GM12801 (cell line): ENCODE data around the gene HSD17B12.

Experiments used
- TF ChIP-seq, protein P1 (sequence below): IDR thresholded peaks from one replicate; pipeline ENCODE4 v1.5.1; 2011; ENCODE audit warnings: control low read depth; ENCODE audit not compliant: insufficient read length; ENCODE audit errors: extremely low read depth

HSD17B12 gene

DNA sequence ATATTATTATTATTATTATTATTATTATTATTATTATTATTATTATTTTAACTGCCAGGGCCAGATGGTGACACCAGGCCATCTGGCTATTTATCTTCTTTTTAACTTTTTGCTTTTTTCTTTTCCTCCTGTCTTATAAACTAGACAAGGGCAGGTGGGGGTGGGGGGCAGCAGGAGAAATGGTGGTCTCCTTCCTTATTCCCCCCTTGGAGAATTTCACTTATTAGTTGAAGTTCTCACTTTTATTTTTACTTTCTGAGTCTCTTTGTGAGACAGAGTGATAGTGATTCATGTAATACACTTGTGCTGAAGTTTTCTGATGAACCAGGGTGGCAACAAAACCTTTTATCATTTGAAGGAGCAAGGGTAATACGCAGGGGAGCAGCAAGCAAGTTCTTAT, 103.8 kb downstream of the HSD17B12 start:
- TF ChIP-seq, protein P1, sequence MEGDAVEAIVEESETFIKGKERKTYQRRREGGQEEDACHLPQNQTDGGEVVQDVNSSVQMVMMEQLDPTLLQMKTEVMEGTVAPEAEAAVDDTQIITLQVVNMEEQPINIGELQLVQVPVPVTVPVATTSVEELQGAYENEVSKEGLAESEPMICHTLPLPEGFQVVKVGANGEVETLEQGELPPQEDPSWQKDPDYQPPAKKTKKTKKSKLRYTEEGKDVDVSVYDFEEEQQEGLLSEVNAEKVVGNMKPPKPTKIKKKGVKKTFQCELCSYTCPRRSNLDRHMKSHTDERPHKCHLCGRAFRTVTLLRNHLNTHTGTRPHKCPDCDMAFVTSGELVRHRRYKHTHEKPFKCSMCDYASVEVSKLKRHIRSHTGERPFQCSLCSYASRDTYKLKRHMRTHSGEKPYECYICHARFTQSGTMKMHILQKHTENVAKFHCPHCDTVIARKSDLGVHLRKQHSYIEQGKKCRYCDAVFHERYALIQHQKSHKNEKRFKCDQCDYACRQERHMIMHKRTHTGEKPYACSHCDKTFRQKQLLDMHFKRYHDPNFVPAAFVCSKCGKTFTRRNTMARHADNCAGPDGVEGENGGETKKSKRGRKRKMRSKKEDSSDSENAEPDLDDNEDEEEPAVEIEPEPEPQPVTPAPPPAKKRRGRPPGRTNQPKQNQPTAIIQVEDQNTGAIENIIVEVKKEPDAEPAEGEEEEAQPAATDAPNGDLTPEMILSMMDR, result no peak

DNA sequence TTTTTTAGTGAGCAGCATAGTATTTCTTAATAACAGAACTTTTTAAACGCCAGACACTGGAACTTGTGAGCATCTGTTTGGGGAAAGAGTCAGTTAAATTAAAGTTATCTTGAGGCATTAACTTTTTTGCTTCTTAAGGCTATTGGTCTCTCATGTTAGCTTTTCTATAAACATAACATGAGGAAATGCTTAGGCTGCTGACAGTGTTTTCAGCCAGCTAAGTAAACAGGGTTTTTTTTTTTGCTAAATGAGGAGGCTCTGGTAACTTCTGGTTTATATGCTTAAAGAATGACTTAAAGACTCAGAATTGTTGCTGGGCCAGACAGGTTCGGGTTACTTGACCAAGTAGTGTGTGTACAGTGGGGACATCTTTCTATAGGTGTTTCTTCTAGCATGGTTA, 104.3 kb downstream of the HSD17B12 start:
- TF ChIP-seq, protein P1, result no peak

DNA sequence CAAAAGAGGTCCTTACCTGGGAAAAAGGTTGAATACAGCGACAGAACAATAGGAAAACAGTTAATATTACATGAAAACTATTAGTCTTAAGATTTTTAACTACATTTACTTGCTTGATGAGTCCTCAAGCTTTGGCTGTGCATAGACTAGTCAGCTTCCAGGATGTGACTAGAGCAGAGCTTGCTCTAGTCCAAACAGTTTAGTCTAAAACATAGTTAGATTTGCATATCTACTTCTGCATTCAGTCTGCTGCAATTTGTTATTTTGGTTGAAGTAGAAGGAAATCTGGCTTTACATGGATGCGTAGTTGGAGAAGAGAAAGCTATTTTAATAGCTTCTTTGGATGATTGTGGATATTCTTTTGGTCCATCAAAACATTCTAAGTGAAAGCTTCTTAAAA, 104.8 kb downstream of the HSD17B12 start:
- TF ChIP-seq, protein P1, result no peak

DNA sequence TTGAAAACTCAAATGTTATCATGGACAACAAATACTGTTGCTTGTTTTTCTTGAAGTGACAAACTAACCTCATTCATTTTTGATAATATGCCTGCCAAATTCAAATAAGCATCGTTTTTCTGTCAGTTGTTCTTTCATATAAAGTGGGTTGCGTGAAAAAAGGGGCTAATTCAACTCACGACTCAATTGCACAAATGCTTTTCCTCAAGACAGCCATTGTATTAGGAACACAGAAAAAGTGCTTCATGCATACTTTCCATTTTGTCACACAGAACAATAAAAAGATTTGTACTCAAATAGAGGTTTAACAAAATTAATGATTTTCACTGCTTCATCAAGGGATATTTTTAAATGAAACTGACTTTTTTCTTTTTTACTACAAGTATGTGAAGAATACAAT, 105.5 kb downstream of the HSD17B12 start:
- TF ChIP-seq, protein P1, result no peak

DNA sequence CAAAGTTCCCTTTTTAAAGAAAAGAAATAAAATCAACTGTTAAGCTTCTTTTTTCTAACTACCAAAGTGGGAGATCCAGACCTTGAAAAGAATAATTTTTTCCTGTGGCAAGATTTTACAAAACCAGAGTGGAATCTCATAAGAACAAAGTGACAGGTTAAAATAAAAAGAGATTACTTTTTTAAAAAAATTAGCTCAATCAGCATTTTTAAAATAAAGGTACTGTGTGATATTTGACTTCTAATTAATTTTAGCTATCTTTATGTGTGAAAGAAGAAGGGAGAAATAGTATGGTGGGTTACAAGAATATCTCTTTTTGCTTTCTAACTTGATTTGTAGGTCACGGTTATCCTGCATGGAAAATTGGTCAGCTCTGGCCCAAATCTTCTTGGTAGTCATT, 107.3 kb downstream of the HSD17B12 start:
- TF ChIP-seq, protein P1, result no peak

DNA sequence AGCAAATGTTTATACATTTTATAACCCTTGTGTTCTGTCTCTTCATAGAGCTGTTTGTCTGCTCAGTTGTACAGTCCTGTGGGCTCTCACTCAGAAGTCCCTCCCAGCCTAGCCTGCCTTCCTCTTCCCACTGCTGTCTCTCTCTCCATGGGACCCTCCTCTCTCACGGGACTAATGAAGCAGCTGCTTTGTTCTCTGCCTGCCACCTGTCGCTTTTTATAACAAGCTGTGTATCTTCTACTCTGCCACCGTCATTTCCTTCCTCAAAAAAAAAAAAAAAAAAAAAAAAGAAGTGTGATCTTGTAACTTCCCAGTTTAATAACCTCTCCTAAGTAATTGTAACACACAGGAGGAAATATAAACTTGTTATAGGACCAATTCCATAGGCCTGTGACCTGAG, 107.9 kb downstream of the HSD17B12 start:
- TF ChIP-seq, protein P1, result no peak

DNA sequence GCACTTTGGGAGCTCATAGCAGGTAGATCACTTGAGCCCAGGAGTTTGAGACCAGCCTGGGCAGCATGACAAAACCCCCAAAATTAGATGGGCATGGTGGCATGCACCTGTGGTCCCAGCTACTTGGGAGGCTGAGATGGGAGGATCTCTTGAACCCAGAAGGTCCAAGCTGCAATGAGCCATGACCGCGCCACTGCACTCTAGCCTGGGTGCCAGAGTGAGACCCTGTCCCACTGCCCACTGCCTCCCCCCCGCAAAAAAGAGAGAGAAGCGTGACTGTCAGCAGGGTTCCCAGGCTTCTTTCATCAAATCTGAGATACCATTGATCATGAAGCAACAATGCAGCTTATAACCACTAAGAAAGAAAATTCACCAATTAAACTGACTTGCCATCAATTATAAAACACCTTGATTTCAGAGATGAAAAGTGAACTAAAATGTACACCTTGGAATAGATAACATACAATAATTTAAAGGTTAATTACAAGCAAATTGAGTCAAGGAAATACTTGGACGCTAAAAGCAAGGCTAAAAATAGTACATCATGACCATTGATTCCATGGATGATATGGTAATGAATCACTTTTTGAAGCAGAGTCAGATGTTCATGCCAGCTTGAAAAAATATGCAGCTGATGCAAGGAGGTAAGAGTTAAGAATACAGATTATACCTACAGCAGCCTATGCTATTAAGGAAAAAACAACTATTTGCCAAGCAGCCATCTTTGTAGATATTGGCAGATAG, 109.3 kb downstream of the HSD17B12 start:
- TF ChIP-seq, protein P1, result no peak

DNA sequence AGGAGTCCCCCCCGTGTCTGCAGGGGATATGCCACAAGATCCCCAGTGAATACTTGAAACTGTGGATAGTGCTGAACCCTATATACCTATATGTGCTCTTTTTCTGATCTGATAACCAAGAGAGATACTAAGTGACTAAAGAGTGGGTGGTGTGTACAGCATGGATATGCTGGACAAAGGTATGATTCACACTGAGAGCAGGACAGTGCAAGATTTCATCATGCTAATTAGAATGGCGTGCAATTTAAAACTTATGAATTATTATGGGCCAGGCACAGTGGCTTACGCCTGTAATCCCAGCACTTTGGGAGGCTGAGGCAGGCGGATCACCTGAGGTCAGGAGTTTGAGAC, 109.9 kb downstream of the HSD17B12 start:
- TF ChIP-seq, protein P1, result no peak
